ENCODE data around the gene TBC1D22A. TPM values are rescaled to one million over a fixed set of nuclear protein-coding genes. Genes with fewer than 3 reads are reported as not detected.

TBC1D22A gene
- total RNA-seq, 2 experiments from 2014 or later: 22.3 to 43.9 TPM

- H3K4me2 ChIP-seq (ENCODE audit: low read length): no peak overlapping the region
- H4K20me1 ChIP-seq (ENCODE audit: insufficient read depth, low read length): no peaks in the 10 kb centered on the region
- H3K27ac ChIP-seq (ENCODE audit: low read depth, low read length, poor library complexity, severe bottlenecking): no peak overlapping the region
- no peaks in the 10 kb centered on the region for H3K9me2 ChIP-seq (ENCODE audit: insufficient read depth, low read length)
- H3K4me1 ChIP-seq (ENCODE audit: insufficient read depth, low read length, poor library complexity, severe bottlenecking): no peaks in the 10 kb centered on the region
- no peaks in the 10 kb centered on the region for H3K9me3 ChIP-seq (ENCODE audit: low read length)
- intact Hi-C loops (cut with micrococcal nuclease; ENCODE audit: unreplicated experiment): no loop called here
- H3K36me3 ChIP-seq (ENCODE audit: insufficient read depth, low read length): peaks cover 4% of the 10 kb centered on the region
- POLR2A ChIA-PET: no interaction called here
- no peak overlapping the region for H2AFZ ChIP-seq (ENCODE audit: low read length)
- no peaks in the 10 kb centered on the region for H3K79me2 ChIP-seq (ENCODE audit: insufficient read depth, low read depth, low read length)
- BruUV-seq (replicated peaks): no TSS peak
- TF ChIP-seq CTCF (conservative IDR thresholded peaks at IDR 0.05; ENCODE audit: low read length) (no peak), EZH2phosphoT487 (IDR thresholded peaks at IDR 0.05; ENCODE audit: borderline replicate concordance, low read depth, low read length) (no peak)
- H3K4me3 ChIP-seq (ENCODE audit: low read depth, low read length, poor library complexity, severe bottlenecking): no peak overlapping the region
- CTCF ChIA-PET (ENCODE audit: unreplicated experiment): no interaction called here
- no peak for DNase-seq (ENCODE audit: low spot score)
These were observed 391.5 kb downstream of the TBC1D22A start for GRCh38 chr22:47153854-47154525.

GRCh38 chr22:47154621-47155081 is 392.2 kb downstream of the TBC1D22A start:
- Histone ChIP-seq H3K4me3 (ENCODE audit: low read depth, low read length, poor library complexity, severe bottlenecking) (no peak overlapping the region), H3K27ac (ENCODE audit: low read depth, low read length, poor library complexity, severe bottlenecking) (no peak overlapping the region), H2AFZ (ENCODE audit: low read length) (no peak overlapping the region), H3K4me2 (ENCODE audit: low read length) (no peak overlapping the region), H3K79me2 (ENCODE audit: insufficient read depth, low read depth, low read length) (no peaks in the 10 kb centered on the region), H3K9me3 (ENCODE audit: low read length) (no peaks in the 10 kb centered on the region), H3K36me3 (ENCODE audit: insufficient read depth, low read length) (peaks cover 9% of the 10 kb centered on the region), H3K4me1 (ENCODE audit: insufficient read depth, low read length, poor library complexity, severe bottlenecking) (no peaks in the 10 kb centered on the region), H3K9me2 (ENCODE audit: insufficient read depth, low read length) (no peaks in the 10 kb centered on the region), H4K20me1 (ENCODE audit: insufficient read depth, low read length) (no peaks in the 10 kb centered on the region)
- intact Hi-C loops (cut with micrococcal nuclease; ENCODE audit: unreplicated experiment): no loop called here
- CTCF ChIA-PET (ENCODE audit: unreplicated experiment): no interaction called here
- POLR2A ChIA-PET: no interaction called here
- no TSS peak for BruUV-seq (replicated peaks)
- TF ChIP-seq EZH2phosphoT487 (IDR thresholded peaks at IDR 0.05; ENCODE audit: borderline replicate concordance, low read depth, low read length) (no peak), CTCF (conservative IDR thresholded peaks at IDR 0.05; ENCODE audit: low read length) (no peak)
- DNase-seq (ENCODE audit: low spot score): no peak

GRCh38 chr22:47155131-47155885 is 392.9 kb downstream of the TBC1D22A start:
- H3K36me3 ChIP-seq (ENCODE audit: insufficient read depth, low read length): peaks cover 9% of the 10 kb centered on the region
- no peaks in the 10 kb centered on the region for H3K79me2 ChIP-seq (ENCODE audit: insufficient read depth, low read depth, low read length)
- POLR2A ChIA-PET: no interaction called here
- no peaks in the 10 kb centered on the region for H4K20me1 ChIP-seq (ENCODE audit: insufficient read depth, low read length)
- CTCF ChIA-PET (ENCODE audit: unreplicated experiment): no interaction called here
- no peaks in the 10 kb centered on the region for H3K4me1 ChIP-seq (ENCODE audit: insufficient read depth, low read length, poor library complexity, severe bottlenecking)
- no peak overlapping the region for H3K27ac ChIP-seq (ENCODE audit: low read depth, low read length, poor library complexity, severe bottlenecking)
- H3K9me3 ChIP-seq (ENCODE audit: low read length): no peaks in the 10 kb centered on the region
- H3K9me2 ChIP-seq (ENCODE audit: insufficient read depth, low read length): no peaks in the 10 kb centered on the region
- H3K4me3 ChIP-seq (ENCODE audit: low read depth, low read length, poor library complexity, severe bottlenecking): no peak overlapping the region
- H3K4me2 ChIP-seq (ENCODE audit: low read length): no peak overlapping the region
- DNase-seq (ENCODE audit: low spot score): no peak
- intact Hi-C loops (cut with micrococcal nuclease; ENCODE audit: unreplicated experiment): no loop called here
- H2AFZ ChIP-seq (ENCODE audit: low read length): no peak overlapping the region
- TF ChIP-seq EZH2phosphoT487 (IDR thresholded peaks at IDR 0.05; ENCODE audit: borderline replicate concordance, low read depth, low read length) (no peak), CTCF (conservative IDR thresholded peaks at IDR 0.05; ENCODE audit: low read length) (no peak)
- BruUV-seq (replicated peaks): no TSS peak

Data from OCI-LY7 (cell line).